Natural killer cell (primary cell): ENCODE measurements around the gene RRP12. TPM values are rescaled to one million over a fixed set of nuclear protein-coding genes. Genes with fewer than 3 reads are reported as not detected.

ENCODE experiments used
- ATAC-seq, 3 donors: fragments of 150-1000 bp in 2 of 3; fragments of 200-7000 bp in 1 of 3; cut with Tn5 transposase; 1 replicate in 1 of 3; 2 replicates in 2 of 3; pipeline ENCODE4 v1.10.0; 2021; ENCODE audit warnings: mild to moderate bottlenecking in 2 of 3, moderate library complexity in 2 of 3
- DNase-seq, 2 donors: peaks; one replicate each; pipeline versions ENCODE4 v3.0.0 to v3.0.0-alpha.2; 2013 to 2021; ENCODE audit warnings: mixed read lengths in 1 of 2
- H3K27ac ChIP-seq: one replicate; pipeline ENCODE4 v1.5.1; 2013; ENCODE audit warnings: mild to moderate bottlenecking, low read length
- H3K27me3 ChIP-seq: one replicate; pipeline ENCODE4 v1.6.1; 2013; ENCODE audit warnings: low read length; ENCODE audit not compliant: control insufficient read depth, insufficient read depth
- H3K36me3 ChIP-seq: one replicate; pipeline ENCODE4 v1.6.1; 2013; ENCODE audit warnings: low read length; ENCODE audit not compliant: control insufficient read depth, insufficient read depth
- H3K4me1 ChIP-seq: one replicate; pipeline ENCODE4 v1.6.1; 2013; ENCODE audit warnings: low read length; ENCODE audit not compliant: control insufficient read depth, insufficient read depth
- H3K4me3 ChIP-seq: one replicate; pipeline ENCODE4 v1.5.1; 2013; ENCODE audit warnings: low read length
- H3K9me3 ChIP-seq: one replicate; pipeline ENCODE4 v1.6.1; 2013; ENCODE audit warnings: low read length; ENCODE audit not compliant: control insufficient read depth, insufficient read depth
- H3K27ac Mint-ChIP-seq, 2 donors: one replicate each; pipeline ENCODE4 v1.8.0; 2022; ENCODE audit warnings: mild to moderate bottlenecking in 2 of 2, mixed read lengths in 2 of 2, moderate library complexity in 1 of 2
- H3K27me3 Mint-ChIP-seq, 2 donors: one replicate each; pipeline ENCODE4 v1.8.0; 2022; ENCODE audit warnings: low read depth in 2 of 2, mixed read lengths in 2 of 2
- H3K36me3 Mint-ChIP-seq: one replicate; pipeline ENCODE4 v1.8.0; 2022; ENCODE audit warnings: mixed read lengths
- H3K4me1 Mint-ChIP-seq, 2 donors: one replicate each; pipeline ENCODE4 v1.8.0; 2022; ENCODE audit warnings: mixed read lengths in 2 of 2
- H3K4me3 Mint-ChIP-seq: one replicate; pipeline ENCODE4 v1.8.0; 2022; ENCODE audit warnings: mild to moderate bottlenecking, moderate library complexity, mixed read lengths
- H3K9me3 Mint-ChIP-seq, 2 donors: one replicate each; pipeline ENCODE4 v1.8.0; 2022; ENCODE audit warnings: mixed read lengths in 2 of 2
- WGBS: methylation state at CpG from one replicate; pipeline ENCODE4 v1.1.7; 2013; ENCODE audit warnings: missing lambda C conversion rate; ENCODE audit not compliant: insufficient coverage; 5-methylcytosine and 5-hydroxymethylcytosine counted together
- intact Hi-C: fragments of 100-400 bp; cut with micrococcal nuclease; formaldehyde crosslinking; loops from one replicate; pipeline ENCODE4 v1.14.2; 2022
- total RNA-seq, 4 donors: library from RNA; stranded (reverse); fragments of 120-200 nt in 1 of 4; gene quantifications; one replicate each; pipeline versions ENCODE4 v1.2.3 to v1.2.4, GENCODE V29; 2013 to 2022
- TF ChIP-seq, protein P1 (sequence below): fragments of 200-600 bp; IDR thresholded peaks from one replicate; pipeline ENCODE4 v1.8.0; 2022; ENCODE audit warnings: antibody characterized with exemption

Gene RRP12
- total RNA-seq, 3 donors from 2014 or later (not counting 1 experiment from before 2014, with no cell fraction given) = 60.1 to 234 (median 79.2) TPM

DNA sequence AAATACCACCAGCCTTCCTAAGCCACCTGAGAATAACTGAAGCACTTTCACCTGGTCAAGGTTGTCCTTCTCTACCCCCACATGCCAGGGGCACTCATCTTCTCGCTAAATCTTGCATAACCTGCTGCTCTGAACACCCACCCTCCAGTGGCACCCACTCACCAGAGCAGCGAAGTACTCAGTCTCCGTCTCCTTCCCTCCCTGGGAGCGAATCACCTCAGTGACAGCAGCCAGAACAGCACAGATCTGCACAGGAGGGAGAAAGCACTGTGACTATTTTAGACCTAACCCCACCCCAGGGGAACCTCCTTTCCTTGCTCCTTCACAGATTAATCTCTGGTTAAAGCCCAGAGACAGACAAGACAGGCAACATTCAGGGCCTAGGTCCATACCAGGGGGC is 5.1 kb downstream of the RRP12 start:
- WGBS = 78% methylated on average over 4 of the region's 4 CpGs
- H3K27me3 Mint-ChIP-seq = no peaks in the 10 kb centered on the region
- Histone ChIP-seq H3K27me3 (no peaks in the 10 kb centered on the region), H3K9me3 (no peaks in the 10 kb centered on the region), H3K36me3 (peaks cover 17% of the 10 kb centered on the region), H3K4me3 (no peak overlapping the region), H3K4me1 (peaks cover 13% of the 10 kb centered on the region), H3K27ac (no peak overlapping the region)
- TF ChIP-seq, protein P1, sequence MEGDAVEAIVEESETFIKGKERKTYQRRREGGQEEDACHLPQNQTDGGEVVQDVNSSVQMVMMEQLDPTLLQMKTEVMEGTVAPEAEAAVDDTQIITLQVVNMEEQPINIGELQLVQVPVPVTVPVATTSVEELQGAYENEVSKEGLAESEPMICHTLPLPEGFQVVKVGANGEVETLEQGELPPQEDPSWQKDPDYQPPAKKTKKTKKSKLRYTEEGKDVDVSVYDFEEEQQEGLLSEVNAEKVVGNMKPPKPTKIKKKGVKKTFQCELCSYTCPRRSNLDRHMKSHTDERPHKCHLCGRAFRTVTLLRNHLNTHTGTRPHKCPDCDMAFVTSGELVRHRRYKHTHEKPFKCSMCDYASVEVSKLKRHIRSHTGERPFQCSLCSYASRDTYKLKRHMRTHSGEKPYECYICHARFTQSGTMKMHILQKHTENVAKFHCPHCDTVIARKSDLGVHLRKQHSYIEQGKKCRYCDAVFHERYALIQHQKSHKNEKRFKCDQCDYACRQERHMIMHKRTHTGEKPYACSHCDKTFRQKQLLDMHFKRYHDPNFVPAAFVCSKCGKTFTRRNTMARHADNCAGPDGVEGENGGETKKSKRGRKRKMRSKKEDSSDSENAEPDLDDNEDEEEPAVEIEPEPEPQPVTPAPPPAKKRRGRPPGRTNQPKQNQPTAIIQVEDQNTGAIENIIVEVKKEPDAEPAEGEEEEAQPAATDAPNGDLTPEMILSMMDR = no peak
- DNase-seq (no peak), ATAC-seq (no peak)
- H3K4me1 Mint-ChIP-seq = peaks cover 9 to 10% of the 10 kb centered on the region in 2 donors
- no peaks in the 10 kb centered on the region for H3K9me3 Mint-ChIP-seq
- H3K36me3 Mint-ChIP-seq = no peaks in the 10 kb centered on the region
- no peak overlapping the region for H3K4me3 Mint-ChIP-seq
- no peak overlapping the region for H3K27ac Mint-ChIP-seq
- intact Hi-C loops = no loop called here

DNA sequence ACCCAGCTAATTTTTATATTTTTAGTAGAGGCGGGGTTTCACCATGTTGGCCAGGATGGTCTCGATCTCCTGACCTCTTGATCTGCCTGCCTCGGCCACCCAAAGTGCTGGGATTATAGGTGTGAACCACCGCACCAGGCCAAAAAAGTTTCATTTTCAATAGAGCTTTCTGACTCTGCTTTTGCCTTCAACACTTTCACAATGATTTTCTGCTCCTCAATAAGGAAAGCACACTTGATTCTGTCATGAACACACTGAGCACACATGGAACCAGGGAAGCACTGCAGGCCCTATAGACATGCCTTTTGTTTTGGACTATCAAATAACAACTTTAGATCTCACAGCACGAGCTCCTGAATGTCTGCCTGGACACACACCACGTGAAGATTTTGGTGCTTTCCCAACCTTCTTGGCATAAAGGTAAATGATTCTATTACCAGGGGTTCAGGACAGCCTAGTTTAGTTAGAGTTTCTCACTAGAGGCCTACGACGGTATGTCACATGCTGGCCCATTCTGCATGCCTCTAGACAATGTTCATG is 8.0 kb downstream of the RRP12 start:
- intact Hi-C loops = no loop called here

DNA sequence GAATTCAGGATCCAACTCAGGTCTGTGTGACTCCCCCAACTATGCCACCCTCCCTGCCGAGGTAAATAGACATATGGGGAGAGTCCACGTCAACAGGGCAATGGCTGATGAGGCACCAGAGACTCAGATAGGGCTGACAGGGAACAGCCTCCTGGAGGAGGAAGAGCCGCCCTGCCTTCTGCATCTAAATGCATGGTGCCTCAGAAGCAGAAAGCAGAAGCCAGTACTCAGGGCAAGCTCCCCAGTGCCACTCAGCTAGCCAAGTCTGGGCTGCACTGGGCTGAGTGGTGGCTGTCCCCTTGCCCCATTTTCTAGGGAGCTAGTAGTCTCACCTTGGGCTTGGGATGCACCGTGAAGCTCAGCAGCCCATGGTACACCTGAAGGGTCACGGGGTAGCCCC is 11.0 kb downstream of the RRP12 start:
- DNase-seq (no peak), ATAC-seq (peak in 1 of 3 donors; percentile 39)
- Mint-ChIP-seq H3K27ac (no peak overlapping the region), H3K36me3 (no peaks in the 10 kb centered on the region), H3K27me3 (no peaks in the 10 kb centered on the region), H3K4me1 (no peaks in the 10 kb centered on the region), H3K9me3 (no peaks in the 10 kb centered on the region), H3K4me3 (no peak overlapping the region)
- Histone ChIP-seq H3K4me1 (no peaks in the 10 kb centered on the region), H3K9me3 (no peaks in the 10 kb centered on the region), H3K4me3 (no peak overlapping the region), H3K27me3 (no peaks in the 10 kb centered on the region), H3K27ac (no peak overlapping the region), H3K36me3 (peaks cover 30% of the 10 kb centered on the region)
- TF ChIP-seq, protein P1 = no peak
- intact Hi-C loops = no loop called here
- 95% methylated on average over 5 of the region's 5 CpGs for WGBS

More for the DNA sequence above, 8.0 kb downstream of the RRP12 start:
- H3K27me3 Mint-ChIP-seq = no peaks in the 10 kb centered on the region
- no peak overlapping the region for H3K4me3 ChIP-seq
- WGBS = 87% methylated on average over 8 of the region's 8 CpGs
- TF ChIP-seq, protein P1 = no peak
- no peaks in the 10 kb centered on the region for H3K27me3 ChIP-seq
- H3K4me1 ChIP-seq = no peaks in the 10 kb centered on the region
- no peaks in the 10 kb centered on the region for H3K9me3 Mint-ChIP-seq
- no peak overlapping the region for H3K27ac Mint-ChIP-seq
- H3K27ac ChIP-seq = no peak overlapping the region
- no peaks in the 10 kb centered on the region for H3K36me3 Mint-ChIP-seq
- no peaks in the 10 kb centered on the region for H3K9me3 ChIP-seq
- H3K4me3 Mint-ChIP-seq = no peak overlapping the region
- ATAC-seq = no peak
- H3K4me1 Mint-ChIP-seq = no peaks in the 10 kb centered on the region
- H3K36me3 ChIP-seq = peaks cover 32% of the 10 kb centered on the region
- DNase-seq = no peak

DNA sequence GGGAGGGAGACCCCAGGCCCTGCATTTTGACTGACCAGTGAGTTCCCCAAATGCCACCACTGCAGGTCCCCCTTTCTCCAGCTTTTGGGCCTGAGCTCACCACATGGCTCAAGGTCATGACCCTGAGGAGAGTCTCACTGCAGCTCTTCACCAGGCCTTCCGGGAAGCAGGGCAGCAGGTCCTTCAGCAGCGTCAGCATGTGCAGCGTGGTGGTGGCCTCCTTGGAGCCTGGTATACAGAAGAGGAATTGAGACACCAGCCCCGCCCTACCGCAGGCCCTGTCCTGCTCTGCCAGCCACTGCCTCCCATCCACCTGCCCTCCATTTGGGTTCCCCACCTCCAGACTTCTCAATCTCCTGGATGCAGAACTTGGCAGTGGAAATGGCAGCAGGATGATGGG is 13.0 kb downstream of the RRP12 start:
- Mint-ChIP-seq H3K27me3 (no peaks in the 10 kb centered on the region), H3K9me3 (no peaks in the 10 kb centered on the region), H3K4me1 (no peaks in the 10 kb centered on the region), H3K27ac (no peak overlapping the region), H3K4me3 (no peak overlapping the region), H3K36me3 (no peaks in the 10 kb centered on the region)
- intact Hi-C loops = no loop called here
- DNase-seq (no peak), ATAC-seq (peak in 1 of 3 donors; percentile 21)
- no peaks in the 10 kb centered on the region for H3K4me1 ChIP-seq
- no peak overlapping the region for H3K4me3 ChIP-seq
- no peaks in the 10 kb centered on the region for H3K27me3 ChIP-seq
- no peak overlapping the region for H3K27ac ChIP-seq
- TF ChIP-seq, protein P1 = no peak
- H3K36me3 ChIP-seq = peaks cover 25% of the 10 kb centered on the region
- 92% methylated on average over 5 of the region's 5 CpGs for WGBS
- H3K9me3 ChIP-seq = no peaks in the 10 kb centered on the region
